Measurements from ENCODE around the gene GFPT1. TPM values are rescaled to one million over a fixed set of nuclear protein-coding genes. Genes with fewer than 3 reads are reported as not detected.

The GFPT1 gene
- total and polyA plus RNA-seq, 2 donors (not counting 1 experiment from before 2014, with no cell fraction given), result 39.1 to 53.0 TPM

DNA sequence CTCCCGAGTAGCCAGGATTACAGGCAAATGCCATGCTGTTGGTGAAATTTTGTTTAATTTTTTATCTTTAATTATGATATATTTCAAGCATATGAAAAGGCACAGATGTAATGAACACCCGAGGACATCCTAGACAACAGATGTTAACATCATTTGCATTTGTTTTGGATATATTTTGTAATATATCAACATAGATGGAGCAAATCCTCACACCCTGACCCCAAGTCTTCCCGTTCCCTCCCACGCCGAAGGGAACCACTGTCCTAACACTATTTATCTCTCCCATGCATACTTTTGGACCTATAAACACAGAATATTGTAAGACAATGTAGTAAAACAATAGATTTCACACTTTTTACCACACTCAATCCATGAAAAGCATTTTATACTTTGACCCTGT is 99.5 kb downstream of the GFPT1 start:
- H3K4me1 ChIP-seq (ENCODE audit: control insufficient read depth, extremely low read depth, insufficient read depth, low read length), result peaks cover 3% of the 10 kb centered on the region
- H3K4me3 ChIP-seq (replicated peaks in 1 of 4; ENCODE audit: control extremely low read depth in 1 of 4, insufficient read depth in 1 of 4, low read depth in 3 of 4, low read length in 4 of 4), result no peak overlapping the region
- DNase-seq (ENCODE audit: low read depth in 2 of 2), result no peak
- no peak overlapping the region for H3K4me2 ChIP-seq (ENCODE audit: extremely low read depth, insufficient read depth, low read length)
- H3K36me3 ChIP-seq (ENCODE audit: control insufficient read depth, insufficient read depth, low read length), result no peaks in the 10 kb centered on the region
- no peak overlapping the region for H3K27ac ChIP-seq (ENCODE audit: insufficient read depth, low read length)
- no peak for TF ChIP-seq EZH2 (IDR thresholded peaks at IDR 0.05; ENCODE audit: low read length, missing control alignments)
- TF ChIP-seq, protein P1, sequence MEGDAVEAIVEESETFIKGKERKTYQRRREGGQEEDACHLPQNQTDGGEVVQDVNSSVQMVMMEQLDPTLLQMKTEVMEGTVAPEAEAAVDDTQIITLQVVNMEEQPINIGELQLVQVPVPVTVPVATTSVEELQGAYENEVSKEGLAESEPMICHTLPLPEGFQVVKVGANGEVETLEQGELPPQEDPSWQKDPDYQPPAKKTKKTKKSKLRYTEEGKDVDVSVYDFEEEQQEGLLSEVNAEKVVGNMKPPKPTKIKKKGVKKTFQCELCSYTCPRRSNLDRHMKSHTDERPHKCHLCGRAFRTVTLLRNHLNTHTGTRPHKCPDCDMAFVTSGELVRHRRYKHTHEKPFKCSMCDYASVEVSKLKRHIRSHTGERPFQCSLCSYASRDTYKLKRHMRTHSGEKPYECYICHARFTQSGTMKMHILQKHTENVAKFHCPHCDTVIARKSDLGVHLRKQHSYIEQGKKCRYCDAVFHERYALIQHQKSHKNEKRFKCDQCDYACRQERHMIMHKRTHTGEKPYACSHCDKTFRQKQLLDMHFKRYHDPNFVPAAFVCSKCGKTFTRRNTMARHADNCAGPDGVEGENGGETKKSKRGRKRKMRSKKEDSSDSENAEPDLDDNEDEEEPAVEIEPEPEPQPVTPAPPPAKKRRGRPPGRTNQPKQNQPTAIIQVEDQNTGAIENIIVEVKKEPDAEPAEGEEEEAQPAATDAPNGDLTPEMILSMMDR (conservative IDR thresholded peaks at IDR 0.05 in 1 of 2, IDR thresholded peaks at IDR 0.05 in 1 of 2; ENCODE audit: low read depth in 1 of 2, low read length in 2 of 2), result no peak
- no peak overlapping the region for H3K9ac ChIP-seq (ENCODE audit: insufficient read depth, low read length)
- no peaks in the 10 kb centered on the region for H3K79me2 ChIP-seq (ENCODE audit: control insufficient read depth, insufficient read depth, low read length)
- H4K20me1 ChIP-seq (ENCODE audit: control insufficient read depth, extremely low read depth, insufficient read depth, low read length), result no peaks in the 10 kb centered on the region
- no peaks in the 10 kb centered on the region for H3K9me3 ChIP-seq (ENCODE audit: control insufficient read depth, insufficient read depth, low read depth, low read length)
- no peaks in the 10 kb centered on the region for H3K27me3 ChIP-seq (ENCODE audit: control insufficient read depth, insufficient read depth, low read length)
- no peak overlapping the region for H2AFZ ChIP-seq (ENCODE audit: low read length)

DNA sequence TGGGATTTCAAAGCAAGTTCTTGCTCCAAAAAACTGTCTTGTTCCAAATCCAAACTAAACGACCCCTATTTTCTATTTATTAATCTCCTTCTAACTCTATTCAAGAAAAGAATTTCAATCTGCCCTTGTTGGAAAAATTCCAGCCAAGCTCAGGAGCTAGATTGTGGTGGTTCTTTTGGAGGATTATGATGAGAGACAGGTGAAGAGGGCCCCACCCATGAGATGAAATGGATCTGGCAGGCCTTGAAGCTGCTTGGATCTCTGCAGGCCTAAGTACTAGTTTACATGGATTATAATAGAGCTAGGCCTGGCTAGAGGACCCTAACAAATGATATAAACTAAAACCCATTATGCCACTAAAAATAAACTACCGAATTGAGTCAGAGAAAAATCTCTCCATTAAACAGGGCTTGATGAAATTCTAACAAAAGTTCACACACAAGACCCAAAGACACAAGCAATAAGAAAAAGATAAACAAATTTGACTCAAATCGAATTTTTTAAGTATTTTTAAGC is 101.6 kb downstream of the GFPT1 start:
- no peaks in the 10 kb centered on the region for H3K79me2 ChIP-seq (ENCODE audit: control insufficient read depth, insufficient read depth, low read length)
- H3K27ac ChIP-seq (ENCODE audit: insufficient read depth, low read length), result no peak overlapping the region
- no peaks in the 10 kb centered on the region for H3K4me1 ChIP-seq (ENCODE audit: control insufficient read depth, extremely low read depth, insufficient read depth, low read length)
- no peak overlapping the region for H3K4me3 ChIP-seq (replicated peaks in 1 of 4; ENCODE audit: control extremely low read depth in 1 of 4, insufficient read depth in 1 of 4, low read depth in 3 of 4, low read length in 4 of 4)
- H3K4me2 ChIP-seq (ENCODE audit: extremely low read depth, insufficient read depth, low read length), result no peak overlapping the region
- H3K27me3 ChIP-seq (ENCODE audit: control insufficient read depth, insufficient read depth, low read length), result no peaks in the 10 kb centered on the region
- H3K36me3 ChIP-seq (ENCODE audit: control insufficient read depth, insufficient read depth, low read length), result no peaks in the 10 kb centered on the region
- H2AFZ ChIP-seq (ENCODE audit: low read length), result no peak overlapping the region
- TF ChIP-seq, protein P1 (conservative IDR thresholded peaks at IDR 0.05 in 1 of 2, IDR thresholded peaks at IDR 0.05 in 1 of 2; ENCODE audit: low read depth in 1 of 2, low read length in 2 of 2), result no peak
- TF ChIP-seq EZH2 (IDR thresholded peaks at IDR 0.05; ENCODE audit: low read length, missing control alignments), result no peak
- H3K9ac ChIP-seq (ENCODE audit: insufficient read depth, low read length), result no peak overlapping the region
- no peak for DNase-seq (ENCODE audit: low read depth in 2 of 2)
- no peaks in the 10 kb centered on the region for H4K20me1 ChIP-seq (ENCODE audit: control insufficient read depth, extremely low read depth, insufficient read depth, low read length)
- H3K9me3 ChIP-seq (ENCODE audit: control insufficient read depth, insufficient read depth, low read depth, low read length), result no peaks in the 10 kb centered on the region

DNA sequence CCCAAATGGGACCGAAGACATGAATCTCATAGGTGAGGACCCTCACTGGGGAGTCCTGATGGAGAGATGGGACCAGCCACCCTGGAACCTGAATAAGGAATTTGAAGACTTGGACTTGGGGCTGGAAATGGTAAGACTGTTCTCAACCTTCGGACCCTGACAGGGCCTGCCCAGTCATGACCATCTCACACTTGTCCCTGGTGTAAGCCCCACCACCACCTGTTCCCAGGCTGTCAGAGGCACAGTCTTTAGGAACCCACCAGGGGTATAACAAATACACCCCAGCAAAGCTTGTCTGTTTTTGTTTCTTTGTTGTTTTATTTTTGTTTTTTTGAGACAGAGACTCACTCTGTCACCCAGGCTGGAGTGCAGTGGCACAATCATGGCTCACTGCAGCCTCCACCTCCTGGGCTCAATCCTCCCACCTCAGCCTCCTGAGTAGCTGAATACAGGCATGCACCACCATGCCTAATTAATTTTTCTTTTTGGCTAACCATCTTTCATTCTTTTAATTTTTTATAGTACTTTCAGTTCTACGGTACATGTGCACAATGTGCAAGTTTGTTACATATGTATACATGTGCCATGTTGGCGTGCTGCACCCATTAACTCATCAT is 106.1 kb downstream of the GFPT1 start:
- no peak for DNase-seq (ENCODE audit: low read depth in 2 of 2)
- Histone ChIP-seq H3K9ac (ENCODE audit: insufficient read depth, low read length) (no peak overlapping the region), H3K4me1 (ENCODE audit: control insufficient read depth, extremely low read depth, insufficient read depth, low read length) (no peaks in the 10 kb centered on the region), H3K9me3 (ENCODE audit: control insufficient read depth, insufficient read depth, low read depth, low read length) (no peaks in the 10 kb centered on the region), H4K20me1 (ENCODE audit: control insufficient read depth, extremely low read depth, insufficient read depth, low read length) (no peaks in the 10 kb centered on the region), H3K4me2 (ENCODE audit: extremely low read depth, insufficient read depth, low read length) (no peak overlapping the region), H3K4me3 (replicated peaks in 1 of 4; ENCODE audit: control extremely low read depth in 1 of 4, insufficient read depth in 1 of 4, low read depth in 3 of 4, low read length in 4 of 4) (no peak overlapping the region), H2AFZ (ENCODE audit: low read length) (no peak overlapping the region), H3K36me3 (ENCODE audit: control insufficient read depth, insufficient read depth, low read length) (no peaks in the 10 kb centered on the region), H3K79me2 (ENCODE audit: control insufficient read depth, insufficient read depth, low read length) (no peaks in the 10 kb centered on the region), H3K27ac (ENCODE audit: insufficient read depth, low read length) (no peak overlapping the region), H3K27me3 (ENCODE audit: control insufficient read depth, insufficient read depth, low read length) (no peaks in the 10 kb centered on the region)
- no peak for TF ChIP-seq EZH2 (IDR thresholded peaks at IDR 0.05; ENCODE audit: low read length, missing control alignments)
- TF ChIP-seq, protein P1 (conservative IDR thresholded peaks at IDR 0.05 in 1 of 2, IDR thresholded peaks at IDR 0.05 in 1 of 2; ENCODE audit: low read depth in 1 of 2, low read length in 2 of 2), result no peak

Data from fibroblast of lung (primary cell).